ENCODE data around the gene RPS6KC1. TPM values are rescaled to one million over a fixed set of nuclear protein-coding genes. Genes with fewer than 3 reads are reported as not detected.
A peak's percentile ranks its signal among the peaks of the same experiment; 100 is the strongest.

RPS6KC1 gene
- total and polyA plus RNA-seq, 9 of the 15 experiments (the other 6 are each of a cell fraction or from before 2014, with no cell fraction given): 4.3 to 34.6 (median 20.9) TPM

- TF ChIP-seq IFI16 (CRISPR knock-in tag; IDR thresholded peaks at IDR 0.05) (no peak), HDGF (IDR thresholded peaks at IDR 0.05) (no peak), EP400 (IDR thresholded peaks at IDR 0.05) (peak; percentile 38; the same call in 1 of the 2 replicates), THRB (CRISPR knock-in tag; conservative IDR thresholded peaks at IDR 0.05) (0 out of 2 replicates have a peak, but pooled peaks have one; percentile 21), TBP (optimal IDR thresholded peaks at IDR 0.05; ENCODE audit: low read depth, low read length) (peak; percentile 10), STAT5B (CRISPR knock-in tag; IDR thresholded peaks at IDR 0.05) (no peak), TAF9B (IDR thresholded peaks at IDR 0.05; ENCODE audit: partially characterized antibody) (peak; percentile 43), CBFA2T2 (conservative IDR thresholded peaks at IDR 0.05) (peak; percentile 92), MEIS2 (IDR thresholded peaks at IDR 0.05; ENCODE audit: partially characterized antibody) (peak; percentile 62), CBFA2T3 (IDR thresholded peaks at IDR 0.05) (peak; percentile 97), NR2C1 (IDR thresholded peaks at IDR 0.05) (peak; percentile 10; the same call in 1 of the 2 replicates), NR2C1 (tag; IDR thresholded peaks at IDR 0.05) (no peak), MTA2 (IDR thresholded peaks at IDR 0.05; ENCODE audit: low read depth) (peak; percentile 90), FOXP4 (CRISPR knock-in tag; IDR thresholded peaks at IDR 0.05; ENCODE audit: borderline replicate concordance) (no peak), CBFB (CRISPR knock-in tag; IDR thresholded peaks at IDR 0.05) (no peak)
- TF ChIP-seq, protein P1, sequence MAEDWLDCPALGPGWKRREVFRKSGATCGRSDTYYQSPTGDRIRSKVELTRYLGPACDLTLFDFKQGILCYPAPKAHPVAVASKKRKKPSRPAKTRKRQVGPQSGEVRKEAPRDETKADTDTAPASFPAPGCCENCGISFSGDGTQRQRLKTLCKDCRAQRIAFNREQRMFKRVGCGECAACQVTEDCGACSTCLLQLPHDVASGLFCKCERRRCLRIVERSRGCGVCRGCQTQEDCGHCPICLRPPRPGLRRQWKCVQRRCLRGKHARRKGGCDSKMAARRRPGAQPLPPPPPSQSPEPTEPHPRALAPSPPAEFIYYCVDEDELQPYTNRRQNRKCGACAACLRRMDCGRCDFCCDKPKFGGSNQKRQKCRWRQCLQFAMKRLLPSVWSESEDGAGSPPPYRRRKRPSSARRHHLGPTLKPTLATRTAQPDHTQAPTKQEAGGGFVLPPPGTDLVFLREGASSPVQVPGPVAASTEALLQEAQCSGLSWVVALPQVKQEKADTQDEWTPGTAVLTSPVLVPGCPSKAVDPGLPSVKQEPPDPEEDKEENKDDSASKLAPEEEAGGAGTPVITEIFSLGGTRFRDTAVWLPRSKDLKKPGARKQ (CRISPR knock-in tag; IDR thresholded peaks at IDR 0.05): no peak
- TF ChIP-seq, protein P2, sequence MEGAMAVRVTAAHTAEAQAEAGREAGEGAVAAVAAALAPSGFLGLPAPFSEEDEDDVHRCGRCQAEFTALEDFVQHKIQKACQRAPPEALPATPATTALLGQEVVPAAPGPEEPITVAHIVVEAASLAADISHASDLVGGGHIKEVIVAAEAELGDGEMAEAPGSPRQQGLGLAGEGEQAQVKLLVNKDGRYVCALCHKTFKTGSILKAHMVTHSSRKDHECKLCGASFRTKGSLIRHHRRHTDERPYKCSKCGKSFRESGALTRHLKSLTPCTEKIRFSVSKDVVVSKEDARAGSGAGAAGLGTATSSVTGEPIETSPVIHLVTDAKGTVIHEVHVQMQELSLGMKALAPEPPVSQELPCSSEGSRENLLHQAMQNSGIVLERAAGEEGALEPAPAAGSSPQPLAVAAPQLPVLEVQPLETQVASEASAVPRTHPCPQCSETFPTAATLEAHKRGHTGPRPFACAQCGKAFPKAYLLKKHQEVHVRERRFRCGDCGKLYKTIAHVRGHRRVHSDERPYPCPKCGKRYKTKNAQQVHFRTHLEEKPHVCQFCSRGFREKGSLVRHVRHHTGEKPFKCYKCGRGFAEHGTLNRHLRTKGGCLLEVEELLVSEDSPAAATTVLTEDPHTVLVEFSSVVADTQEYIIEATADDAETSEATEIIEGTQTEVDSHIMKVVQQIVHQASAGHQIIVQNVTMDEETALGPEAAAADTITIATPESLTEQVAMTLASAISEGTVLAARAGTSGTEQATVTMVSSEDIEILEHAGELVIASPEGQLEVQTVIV (CRISPR knock-in tag; IDR thresholded peaks at IDR 0.05; ENCODE audit: borderline replicate concordance): no peak
- TF ChIP-seq, protein P3, sequence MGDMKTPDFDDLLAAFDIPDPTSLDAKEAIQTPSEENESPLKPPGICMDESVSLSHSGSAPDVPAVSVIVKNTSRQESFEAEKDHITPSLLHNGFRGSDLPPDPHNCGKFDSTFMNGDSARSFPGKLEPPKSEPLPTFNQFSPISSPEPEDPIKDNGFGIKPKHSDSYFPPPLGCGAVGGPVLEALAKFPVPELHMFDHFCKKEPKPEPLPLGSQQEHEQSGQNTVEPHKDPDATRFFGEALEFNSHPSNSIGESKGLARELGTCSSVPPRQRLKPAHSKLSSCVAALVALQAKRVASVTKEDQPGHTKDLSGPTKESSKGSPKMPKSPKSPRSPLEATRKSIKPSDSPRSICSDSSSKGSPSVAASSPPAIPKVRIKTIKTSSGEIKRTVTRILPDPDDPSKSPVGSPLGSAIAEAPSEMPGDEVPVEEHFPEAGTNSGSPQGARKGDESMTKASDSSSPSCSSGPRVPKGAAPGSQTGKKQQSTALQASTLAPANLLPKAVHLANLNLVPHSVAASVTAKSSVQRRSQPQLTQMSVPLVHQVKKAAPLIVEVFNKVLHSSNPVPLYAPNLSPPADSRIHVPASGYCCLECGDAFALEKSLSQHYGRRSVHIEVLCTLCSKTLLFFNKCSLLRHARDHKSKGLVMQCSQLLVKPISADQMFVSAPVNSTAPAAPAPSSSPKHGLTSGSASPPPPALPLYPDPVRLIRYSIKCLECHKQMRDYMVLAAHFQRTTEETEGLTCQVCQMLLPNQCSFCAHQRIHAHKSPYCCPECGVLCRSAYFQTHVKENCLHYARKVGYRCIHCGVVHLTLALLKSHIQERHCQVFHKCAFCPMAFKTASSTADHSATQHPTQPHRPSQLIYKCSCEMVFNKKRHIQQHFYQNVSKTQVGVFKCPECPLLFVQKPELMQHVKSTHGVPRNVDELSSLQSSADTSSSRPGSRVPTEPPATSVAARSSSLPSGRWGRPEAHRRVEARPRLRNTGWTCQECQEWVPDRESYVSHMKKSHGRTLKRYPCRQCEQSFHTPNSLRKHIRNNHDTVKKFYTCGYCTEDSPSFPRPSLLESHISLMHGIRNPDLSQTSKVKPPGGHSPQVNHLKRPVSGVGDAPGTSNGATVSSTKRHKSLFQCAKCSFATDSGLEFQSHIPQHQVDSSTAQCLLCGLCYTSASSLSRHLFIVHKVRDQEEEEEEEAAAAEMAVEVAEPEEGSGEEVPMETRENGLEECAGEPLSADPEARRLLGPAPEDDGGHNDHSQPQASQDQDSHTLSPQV (IDR thresholded peaks at IDR 0.05): no peak
Measured at GRCh38 chr1:213124590-213124989, 73.5 kb downstream of the RPS6KC1 start (continued).

Measured in K562 (cell line).